ENCODE results near the gene KLF2.

- TF ChIP-seq CTCF (IDR thresholded peaks at IDR 0.05) (no peak), POLR2A (IDR thresholded peaks at IDR 0.05) (no peak)
Measured at GRCh38 chr19:16369306-16369663, 44.7 kb downstream of the KLF2 start.

Measured in body of pancreas (tissue), 4 donors.